Measurements from ENCODE around the gene TBC1D20.

DNA sequence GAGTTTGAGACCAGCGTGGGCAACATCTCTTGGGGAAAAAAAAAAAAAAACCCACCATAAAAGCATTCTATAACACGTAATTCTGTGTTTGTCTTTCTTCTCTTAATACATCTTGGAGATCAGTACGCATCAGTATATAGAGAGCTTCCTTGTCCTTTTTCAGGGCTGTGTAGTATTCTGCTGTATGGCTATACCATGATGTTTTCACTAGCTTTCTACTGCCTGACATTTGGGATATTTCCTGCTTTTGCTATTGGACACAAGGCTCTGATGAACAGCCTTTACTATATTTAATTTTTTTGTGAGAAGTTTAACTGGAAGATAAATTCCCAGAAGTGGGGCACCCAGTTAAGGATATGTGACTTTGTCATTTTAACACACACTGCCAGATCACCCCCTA, 74.8 kb downstream of the TBC1D20 start:
- TF ChIP-seq, protein P1, sequence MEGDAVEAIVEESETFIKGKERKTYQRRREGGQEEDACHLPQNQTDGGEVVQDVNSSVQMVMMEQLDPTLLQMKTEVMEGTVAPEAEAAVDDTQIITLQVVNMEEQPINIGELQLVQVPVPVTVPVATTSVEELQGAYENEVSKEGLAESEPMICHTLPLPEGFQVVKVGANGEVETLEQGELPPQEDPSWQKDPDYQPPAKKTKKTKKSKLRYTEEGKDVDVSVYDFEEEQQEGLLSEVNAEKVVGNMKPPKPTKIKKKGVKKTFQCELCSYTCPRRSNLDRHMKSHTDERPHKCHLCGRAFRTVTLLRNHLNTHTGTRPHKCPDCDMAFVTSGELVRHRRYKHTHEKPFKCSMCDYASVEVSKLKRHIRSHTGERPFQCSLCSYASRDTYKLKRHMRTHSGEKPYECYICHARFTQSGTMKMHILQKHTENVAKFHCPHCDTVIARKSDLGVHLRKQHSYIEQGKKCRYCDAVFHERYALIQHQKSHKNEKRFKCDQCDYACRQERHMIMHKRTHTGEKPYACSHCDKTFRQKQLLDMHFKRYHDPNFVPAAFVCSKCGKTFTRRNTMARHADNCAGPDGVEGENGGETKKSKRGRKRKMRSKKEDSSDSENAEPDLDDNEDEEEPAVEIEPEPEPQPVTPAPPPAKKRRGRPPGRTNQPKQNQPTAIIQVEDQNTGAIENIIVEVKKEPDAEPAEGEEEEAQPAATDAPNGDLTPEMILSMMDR (conservative IDR thresholded peaks at IDR 0.05 in 1 of 2, IDR thresholded peaks at IDR 0.05 in 1 of 2; ENCODE audit: extremely low read depth in 1 of 2, insufficient read depth in 1 of 2, low read depth in 1 of 2, low read length in 2 of 2) = no peak
- no peak for TF ChIP-seq EZH2 (IDR thresholded peaks at IDR 0.05; ENCODE audit: borderline replicate concordance, low read length)
